Measurements from ENCODE around the gene CCDC188.

- TF ChIP-seq POLR2A (IDR thresholded peaks at IDR 0.05) = no peak
- no peak for TF ChIP-seq CTCF (IDR thresholded peaks at IDR 0.05)
- no peak for TF ChIP-seq EP300 (IDR thresholded peaks at IDR 0.05)
- no peak for TF ChIP-seq POLR2AphosphoS5 (IDR thresholded peaks at IDR 0.05)
These were observed 13.7 kb downstream of the CCDC188 start for GRCh38 chr22:20137113-20137512.
